HUES64 (cell line): Measurements from ENCODE around the gene ERBB4.
"Not testable (repeated sequence)": the region's sequence is repeated elsewhere in the genome, so short reads cannot be mapped to it uniquely, and the experiment has no call there.

Experiments used
- H3K27ac ChIP-seq: 2 replicates; pipeline ENCODE4 v1.7.0; 2013; ENCODE audit warnings: low read depth, low read length, inconsistent platforms
- H3K27me3 ChIP-seq: 2 replicates; pipeline ENCODE4 v1.6.1; 2013; ENCODE audit warnings: mild to moderate bottlenecking, low read length; ENCODE audit not compliant: insufficient read depth
- H3K36me3 ChIP-seq: 2 replicates; pipeline ENCODE4 v1.6.1; 2013; ENCODE audit warnings: mild to moderate bottlenecking, low read length; ENCODE audit not compliant: insufficient read depth
- H3K4me1 ChIP-seq: 2 replicates; pipeline ENCODE4 v1.6.1; 2013; ENCODE audit warnings: mild to moderate bottlenecking, low read length, moderate library complexity; ENCODE audit not compliant: insufficient read depth
- H3K4me3 ChIP-seq: 2 replicates; pipeline ENCODE4 v1.5.1; 2013; ENCODE audit warnings: mild to moderate bottlenecking, low read length, moderate library complexity
- H3K9ac ChIP-seq: 2 replicates; pipeline ENCODE4 v1.6.1; 2013; ENCODE audit warnings: mild to moderate bottlenecking, low read depth, low read length
- H3K9me3 ChIP-seq: 2 replicates; pipeline ENCODE4 v1.6.1; 2013; ENCODE audit warnings: low read depth, low read length; ENCODE audit not compliant: insufficient read depth
- WGBS: fragments of 150-250, 120-280 bp; methylation state at CpG from one replicate; pipeline ENCODE4 v1.1.7; 2013; ENCODE audit warnings: missing lambda C conversion rate; 5-methylcytosine and 5-hydroxymethylcytosine counted together

ERBB4 gene

DNA sequence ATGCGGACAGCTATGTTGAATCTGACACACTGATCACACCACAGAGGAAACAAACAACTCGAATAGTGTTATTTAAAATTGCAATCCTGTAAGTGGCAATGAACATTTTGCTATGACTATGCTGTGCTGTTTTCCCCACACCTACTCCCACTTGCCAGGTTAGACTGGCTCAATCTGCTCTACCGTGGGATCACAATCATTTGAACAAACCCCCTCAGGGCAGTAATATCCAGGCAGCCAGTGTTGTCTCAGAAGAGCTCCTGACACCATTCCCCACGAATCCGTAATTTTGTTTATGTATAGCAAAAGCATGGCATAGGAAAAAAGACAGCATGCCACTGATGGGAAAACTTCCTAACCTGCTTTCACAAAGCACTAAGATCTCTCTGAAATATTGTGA, 284.3 kb downstream of the ERBB4 start:
- Histone ChIP-seq H3K27ac (no peak overlapping the region), H3K27me3 (no peaks in the 10 kb centered on the region), H3K9me3 (no peaks in the 10 kb centered on the region), H3K9ac (no peak overlapping the region), H3K4me1 (no peaks in the 10 kb centered on the region), H3K36me3 (no peaks in the 10 kb centered on the region), H3K4me3 (no peak overlapping the region)
- WGBS: 88% methylated on average over 4 of the region's 5 CpGs

GRCh38 chr2:212249451-212249850, 289.2 kb downstream of the ERBB4 start:
- H3K4me3 ChIP-seq: no peak overlapping the region
- 17% methylated on average over 1 of the region's 2 CpGs for WGBS
- no peak overlapping the region for H3K9ac ChIP-seq
- no peaks in the 10 kb centered on the region for H3K36me3 ChIP-seq
- H3K27ac ChIP-seq: no peak overlapping the region
- no peaks in the 10 kb centered on the region for H3K27me3 ChIP-seq
- H3K9me3 ChIP-seq: no peaks in the 10 kb centered on the region
- 0 out of 2 replicates have a peak, but pooled peaks cover 8% of the 10 kb centered on the region for H3K4me1 ChIP-seq

- Histone ChIP-seq H3K27me3 (no peaks in the 10 kb centered on the region), H3K4me1 (0 out of 2 replicates have a peak, but pooled peaks cover 8% of the 10 kb centered on the region), H3K4me3 (no peak overlapping the region), H3K9ac (no peak overlapping the region), H3K27ac (no peak overlapping the region), H3K36me3 (no peaks in the 10 kb centered on the region), H3K9me3 (no peaks in the 10 kb centered on the region)
- 35% methylated on average over 1 of the region's 2 CpGs for WGBS
Measured at GRCh38 chr2:212245880-212246279, 292.7 kb downstream of the ERBB4 start.

GRCh38 chr2:212242724-212243123, 295.9 kb downstream of the ERBB4 start:
- Histone ChIP-seq H3K4me1 (0 out of 2 replicates have a peak, but pooled peaks cover 11% of the 10 kb centered on the region), H3K36me3 (no peaks in the 10 kb centered on the region), H3K4me3 (no peak overlapping the region), H3K9me3 (no peaks in the 10 kb centered on the region), H3K9ac (no peak overlapping the region), H3K27ac (no peak overlapping the region), H3K27me3 (no peaks in the 10 kb centered on the region)
- 100% methylated on average over 1 of the region's 1 CpG for WGBS

- H3K4me1 ChIP-seq, H3K36me3 ChIP-seq, H3K27me3 ChIP-seq, H3K9me3 ChIP-seq, H3K27ac ChIP-seq, H3K4me3 ChIP-seq: not testable (repeated sequence)
- 76% methylated on average over 3 of the region's 3 CpGs for WGBS
- peak overlapping the region; percentile 29; the same call in 1 of the 2 replicates for H3K9ac ChIP-seq
Measured at GRCh38 chr2:212238152-212238551, 300.4 kb downstream of the ERBB4 start.

GRCh38 chr2:212237350-212238095, 301.1 kb downstream of the ERBB4 start:
- Histone ChIP-seq H3K9me3 (no peaks in the 10 kb centered on the region), H3K27me3 (no peaks in the 10 kb centered on the region), H3K27ac (no peak overlapping the region), H3K4me3 (no peak overlapping the region), H3K36me3 (no peaks in the 10 kb centered on the region), H3K4me1 (peaks cover 5% of the 10 kb centered on the region; the same call in 1 of the 2 replicates), H3K9ac (peak overlapping the region; percentile 29; the same call in 1 of the 2 replicates)
- WGBS: 65% methylated on average over 13 of the region's 13 CpGs

- Histone ChIP-seq H3K36me3 (no peaks in the 10 kb centered on the region), H3K27me3 (no peaks in the 10 kb centered on the region), H3K9me3 (no peaks in the 10 kb centered on the region), H3K4me1 (no peaks in the 10 kb centered on the region), H3K9ac (no peak overlapping the region), H3K4me3 (no peak overlapping the region), H3K27ac (no peak overlapping the region)
- 72% methylated on average over 2 of the region's 2 CpGs for WGBS
Measured at GRCh38 chr2:212228743-212229171, 309.8 kb downstream of the ERBB4 start.

GRCh38 chr2:212227755-212228154, 310.8 kb downstream of the ERBB4 start:
- Histone ChIP-seq H3K9me3 (no peaks in the 10 kb centered on the region), H3K27me3 (no peaks in the 10 kb centered on the region), H3K9ac (no peak overlapping the region), H3K36me3 (no peaks in the 10 kb centered on the region), H3K4me1 (no peaks in the 10 kb centered on the region), H3K4me3 (no peak overlapping the region), H3K27ac (no peak overlapping the region)
- WGBS: 100% methylated on average over 3 of the region's 4 CpGs

GRCh38 chr2:212226114-212226513, 312.5 kb downstream of the ERBB4 start:
- 88% methylated on average over 1 of the region's 1 CpG for WGBS
- Histone ChIP-seq H3K9me3 (no peaks in the 10 kb centered on the region), H3K9ac (no peak overlapping the region), H3K4me1 (no peaks in the 10 kb centered on the region), H3K27ac (no peak overlapping the region), H3K36me3 (no peaks in the 10 kb centered on the region), H3K4me3 (no peak overlapping the region), H3K27me3 (no peaks in the 10 kb centered on the region)

DNA sequence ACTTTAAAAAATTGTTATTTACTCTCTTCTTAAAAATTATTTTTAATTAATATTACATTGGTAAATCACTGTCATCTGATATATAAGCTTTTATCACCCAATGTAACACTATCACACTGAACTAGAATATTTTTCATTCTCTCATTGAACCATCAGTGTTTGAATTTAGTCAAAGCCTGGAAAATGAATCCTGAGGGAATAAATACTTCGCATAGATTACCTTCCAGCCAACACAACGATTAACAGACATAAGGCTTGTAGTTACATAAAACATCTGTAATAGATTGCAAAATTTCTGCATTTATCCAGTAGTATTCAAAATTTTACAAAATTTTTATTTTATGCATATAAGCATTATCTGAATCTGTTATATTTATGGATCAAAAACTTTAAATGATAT, 314.9 kb downstream of the ERBB4 start:
- Histone ChIP-seq H3K27ac (no peak overlapping the region), H3K4me1 (no peaks in the 10 kb centered on the region), H3K27me3 (no peaks in the 10 kb centered on the region), H3K9ac (no peak overlapping the region), H3K36me3 (no peaks in the 10 kb centered on the region), H3K9me3 (no peaks in the 10 kb centered on the region), H3K4me3 (no peak overlapping the region)
- 100% methylated on average over 2 of the region's 2 CpGs for WGBS

GRCh38 chr2:212213191-212213590, 325.4 kb downstream of the ERBB4 start:
- Histone ChIP-seq H3K27ac (no peak overlapping the region), H3K4me1 (no peaks in the 10 kb centered on the region)

More at GRCh38 chr2:212213191-212213590, 325.4 kb downstream of the ERBB4 start:
- Histone ChIP-seq H3K27me3 (no peaks in the 10 kb centered on the region), H3K4me3 (no peak overlapping the region), H3K36me3 (no peaks in the 10 kb centered on the region), H3K9ac (no peak overlapping the region), H3K9me3 (no peaks in the 10 kb centered on the region)
- WGBS: no CpG with 5 or more reads among the region's 1 CpG
